Measurements from ENCODE around the gene MDM2.
A peak's percentile ranks its signal among the peaks of the same experiment; 100 is the strongest.

DNA sequence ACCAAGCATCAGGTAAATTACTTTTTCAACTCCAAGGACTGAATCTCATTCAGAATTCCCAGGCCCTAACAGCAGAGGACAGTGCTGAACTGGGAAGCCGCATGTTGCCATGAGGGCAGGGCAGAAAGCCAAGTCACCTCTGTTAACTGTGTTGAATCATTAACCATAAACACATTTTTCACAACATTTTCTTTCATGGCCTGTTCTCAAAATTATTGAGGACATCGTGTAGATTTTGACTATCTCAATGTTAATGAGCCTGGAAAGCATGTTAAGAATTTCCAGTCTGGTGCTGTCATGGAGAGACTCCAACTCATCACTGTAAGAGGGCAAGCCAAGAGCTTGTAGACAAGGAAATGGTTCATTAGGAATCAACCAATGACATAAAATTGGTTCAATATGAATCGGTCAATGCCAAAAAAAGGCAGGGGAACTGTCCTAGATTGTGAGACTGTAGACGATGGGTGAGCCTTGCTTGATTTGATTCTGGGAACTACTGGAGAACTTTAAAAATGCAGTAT is 91.3 kb downstream of the MDM2 start:
- TF ChIP-seq CTCF (conservative IDR thresholded peaks at IDR 0.05; ENCODE audit: low read depth, low read length) (peak; percentile 77), EZH2 (IDR thresholded peaks at IDR 0.05; ENCODE audit: low read length, unreplicated experiment) (no peak)

All from PC-3 (cell line).